ENCODE measurements around the gene NTRK1.

DNA sequence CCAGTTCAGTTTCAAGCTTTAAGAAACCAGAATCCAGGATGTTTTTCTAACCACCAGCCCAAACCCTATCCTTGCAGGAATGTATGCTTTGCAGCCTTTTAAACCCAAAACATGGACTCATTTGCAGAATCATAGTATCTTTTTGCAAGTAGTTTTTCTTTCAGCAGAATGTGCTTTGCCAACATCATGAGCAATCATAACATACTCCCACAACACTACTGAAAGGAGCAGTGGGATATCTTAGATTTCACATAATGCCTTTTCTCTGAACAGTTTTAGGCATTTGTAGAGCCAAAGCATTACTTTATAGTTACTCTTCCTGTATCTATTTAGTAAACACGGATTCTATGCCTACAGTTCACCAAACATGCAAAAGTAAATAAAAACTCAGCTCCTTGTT is 34.0 kb upstream of the NTRK1 start:
- TF ChIP-seq POLR2A (IDR thresholded peaks at IDR 0.05), result no peak
- no peak for TF ChIP-seq EP300 (IDR thresholded peaks at IDR 0.05)
- TF ChIP-seq, protein P1, sequence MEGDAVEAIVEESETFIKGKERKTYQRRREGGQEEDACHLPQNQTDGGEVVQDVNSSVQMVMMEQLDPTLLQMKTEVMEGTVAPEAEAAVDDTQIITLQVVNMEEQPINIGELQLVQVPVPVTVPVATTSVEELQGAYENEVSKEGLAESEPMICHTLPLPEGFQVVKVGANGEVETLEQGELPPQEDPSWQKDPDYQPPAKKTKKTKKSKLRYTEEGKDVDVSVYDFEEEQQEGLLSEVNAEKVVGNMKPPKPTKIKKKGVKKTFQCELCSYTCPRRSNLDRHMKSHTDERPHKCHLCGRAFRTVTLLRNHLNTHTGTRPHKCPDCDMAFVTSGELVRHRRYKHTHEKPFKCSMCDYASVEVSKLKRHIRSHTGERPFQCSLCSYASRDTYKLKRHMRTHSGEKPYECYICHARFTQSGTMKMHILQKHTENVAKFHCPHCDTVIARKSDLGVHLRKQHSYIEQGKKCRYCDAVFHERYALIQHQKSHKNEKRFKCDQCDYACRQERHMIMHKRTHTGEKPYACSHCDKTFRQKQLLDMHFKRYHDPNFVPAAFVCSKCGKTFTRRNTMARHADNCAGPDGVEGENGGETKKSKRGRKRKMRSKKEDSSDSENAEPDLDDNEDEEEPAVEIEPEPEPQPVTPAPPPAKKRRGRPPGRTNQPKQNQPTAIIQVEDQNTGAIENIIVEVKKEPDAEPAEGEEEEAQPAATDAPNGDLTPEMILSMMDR (IDR thresholded peaks at IDR 0.05), result no peak

All from upper lobe of left lung (tissue), 4 donors.